H9 (cell line): ENCODE data around the gene ECSIT. TPM values are rescaled to one million over a fixed set of nuclear protein-coding genes. Genes with fewer than 3 reads are reported as not detected.

Experiments used
- DNase-seq: peaks from one replicate; pipeline ENCODE4 v3.0.0-alpha.2; 2017
- H2AFZ ChIP-seq: one replicate; pipeline ENCODE4 v1.6.1; 2013; ENCODE audit warnings: mild to moderate bottlenecking, low read length, control low read depth, moderate library complexity
- H2AK5ac ChIP-seq: 2 replicates; pipeline ENCODE4 v1.6.1; 2013; ENCODE audit warnings: low read length, control low read depth, mixed read lengths; ENCODE audit not compliant: insufficient read length
- H2BK120ac ChIP-seq: one replicate; pipeline ENCODE4 v1.6.1; 2013; ENCODE audit warnings: low read depth, mild to moderate bottlenecking, low read length, control low read depth, inconsistent platforms; ENCODE audit not compliant: poor library complexity, severe bottlenecking
- H2BK12ac ChIP-seq: 2 replicates; pipeline ENCODE4 v1.6.1; 2013; ENCODE audit warnings: low read length, control low read depth, mixed read lengths, low read depth; ENCODE audit not compliant: insufficient read length
- H2BK15ac ChIP-seq: 2 replicates; pipeline ENCODE4 v1.6.1; 2013; ENCODE audit warnings: low read depth, low read length, control low read depth
- H2BK20ac ChIP-seq: one replicate; pipeline ENCODE4 v1.6.1; 2013; ENCODE audit warnings: low read depth, mild to moderate bottlenecking, low read length, control low read depth, inconsistent platforms; ENCODE audit not compliant: poor library complexity, severe bottlenecking
- H2BK5ac ChIP-seq: 2 replicates; pipeline ENCODE4 v1.6.1; 2013; ENCODE audit warnings: low read length, control low read depth, mixed read lengths; ENCODE audit not compliant: insufficient read length
- H3K14ac ChIP-seq: 2 replicates; pipeline ENCODE4 v1.6.1; 2013; ENCODE audit warnings: low read length, control low read depth; ENCODE audit not compliant: insufficient read depth
- H3K18ac ChIP-seq: 2 replicates; pipeline ENCODE4 v1.6.1; 2013; ENCODE audit warnings: low read depth, mild to moderate bottlenecking, mixed read lengths, low read length, control low read depth; ENCODE audit not compliant: insufficient read length
- H3K23ac ChIP-seq: 2 replicates; pipeline ENCODE4 v1.6.1; 2013; ENCODE audit warnings: low read length, control low read depth, mixed read lengths, low read depth; ENCODE audit not compliant: insufficient read length
- H3K23me2 ChIP-seq: 2 replicates; pipeline ENCODE4 v1.6.1; 2013; ENCODE audit warnings: low read depth, mild to moderate bottlenecking, mixed read lengths, low read length, control low read depth; ENCODE audit not compliant: insufficient read length, poor library complexity, severe bottlenecking
- H3K27ac ChIP-seq: 2 replicates; pipeline ENCODE4 v1.5.1; 2013; ENCODE audit warnings: low read length, control low read depth, mixed read lengths, low read depth; ENCODE audit not compliant: insufficient read length
- H3K27me3 ChIP-seq: 2 replicates; pipeline ENCODE4 v1.6.1; 2013; ENCODE audit warnings: low read length, control low read depth, inconsistent platforms; ENCODE audit not compliant: insufficient read depth
- H3K4ac ChIP-seq: 2 replicates; pipeline ENCODE4 v1.6.1; 2013; ENCODE audit warnings: low read depth, mild to moderate bottlenecking, control low read depth, inconsistent platforms, low read length, moderate library complexity
- H3K4me1 ChIP-seq: 2 replicates; pipeline ENCODE4 v1.6.1; 2013; ENCODE audit warnings: low read length, control low read depth, inconsistent platforms; ENCODE audit not compliant: insufficient read depth
- H3K4me2 ChIP-seq: 2 replicates; pipeline ENCODE4 v1.6.1; 2013; ENCODE audit warnings: low read length, control low read depth, mixed read lengths; ENCODE audit not compliant: insufficient read length, insufficient read depth
- H3K56ac ChIP-seq: 2 replicates; pipeline ENCODE4 v1.6.1; 2013; ENCODE audit warnings: low read depth, mild to moderate bottlenecking, mixed read lengths, low read length, control low read depth; ENCODE audit not compliant: insufficient read length
- H3K79me1 ChIP-seq: 2 replicates; pipeline ENCODE4 v1.6.1; 2013; ENCODE audit warnings: low read depth, mild to moderate bottlenecking, moderate library complexity, low read length, control low read depth, inconsistent platforms; ENCODE audit not compliant: insufficient read depth, poor library complexity, severe bottlenecking
- H3K79me2 ChIP-seq: 2 replicates; pipeline ENCODE4 v1.6.1; 2013; ENCODE audit warnings: low read length, control low read depth, inconsistent platforms; ENCODE audit not compliant: insufficient read depth
- H3K9ac ChIP-seq: 2 replicates; pipeline ENCODE4 v1.6.1; 2013; ENCODE audit warnings: low read length, control low read depth, mixed read lengths; ENCODE audit not compliant: insufficient read length; ENCODE audit errors: extremely low read depth
- H3K9me3 ChIP-seq: one replicate; pipeline ENCODE4 v1.6.1; 2013; ENCODE audit warnings: low read depth, low read length, inconsistent platforms; ENCODE audit not compliant: control insufficient read depth
- H3T11ph ChIP-seq: one replicate; pipeline ENCODE4 v1.6.1; 2013; ENCODE audit warnings: mild to moderate bottlenecking, low read length, control low read depth, inconsistent platforms
- H4K20me1 ChIP-seq: one replicate; pipeline ENCODE4 v1.6.1; 2013; ENCODE audit not compliant: control insufficient read depth, insufficient read length, insufficient read depth
- H4K5ac ChIP-seq: 2 replicates; pipeline ENCODE4 v1.6.1; 2013; ENCODE audit warnings: low read depth, mild to moderate bottlenecking, mixed read lengths, low read length, control low read depth; ENCODE audit not compliant: insufficient read length
- H4K8ac ChIP-seq: replicated peaks from 2 replicates; pipeline ENCODE4 v1.6.1; 2013; ENCODE audit warnings: low read length, control low read depth, mixed read lengths, low read depth; ENCODE audit not compliant: insufficient read length
- H4K91ac ChIP-seq: 2 replicates; pipeline ENCODE4 v1.6.1; 2013; ENCODE audit warnings: low read depth, mild to moderate bottlenecking, moderate library complexity, mixed read lengths, low read length, control low read depth; ENCODE audit not compliant: insufficient read length
- H3K27ac Mint-ChIP-seq, 3 experiments: 2 replicates in 2 of 3; 3 replicates in 1 of 3; pipeline ENCODE4 v1.8.0; 2020 to 2021; ENCODE audit warnings: mixed read lengths in 3 of 3, mild to moderate bottlenecking in 1 of 3, moderate library complexity in 1 of 3
- H3K27me3 Mint-ChIP-seq: 2 replicates; pipeline ENCODE4 v1.8.0; 2021; ENCODE audit warnings: low read depth, mild to moderate bottlenecking, moderate library complexity, mixed read lengths
- H3K36me3 Mint-ChIP-seq, 3 experiments: 2 replicates in 2 of 3; 3 replicates in 1 of 3; pipeline ENCODE4 v1.8.0; 2020 to 2021; ENCODE audit warnings: low read depth in 3 of 3, mixed read lengths in 3 of 3; ENCODE audit not compliant: insufficient read depth in 1 of 3
- H3K4me1 Mint-ChIP-seq, 2 experiments: 2 replicates each; pipeline ENCODE4 v1.8.0; 2020; ENCODE audit warnings: mixed read lengths in 2 of 2
- H3K4me3 Mint-ChIP-seq, 2 experiments: 2 replicates in 1 of 2; 3 replicates in 1 of 2; pipeline ENCODE4 v1.8.0; 2020 to 2021; ENCODE audit warnings: mild to moderate bottlenecking in 2 of 2, mixed read lengths in 2 of 2, moderate library complexity in 1 of 2
- H3K9me3 Mint-ChIP-seq, 2 experiments: 2 replicates in 1 of 2; 3 replicates in 1 of 2; pipeline ENCODE4 v1.8.0; 2020; ENCODE audit warnings: mild to moderate bottlenecking in 2 of 2, mixed read lengths in 2 of 2, moderate library complexity in 1 of 2
- WGBS: extraction: QIAGEN DNeasy Blood & Tissue Kit; methylation state at CpG from one replicate; pipeline ENCODE4 v1.1.7; 2013; ENCODE audit warnings: missing lambda C conversion rate, low lambda C conversion rate, mixed read lengths; ENCODE audit not compliant: insufficient read length; ENCODE audit errors: extremely low coverage; 5-methylcytosine and 5-hydroxymethylcytosine counted together
- total RNA-seq: library from RNA; stranded (reverse); gene quantifications from 2 replicates; pipeline ENCODE4 v1.2.1, GENCODE V29; 2021
- TF ChIP-seq, protein P1 (sequence below): fragments of 200-600 bp; sonication (generic); conservative IDR thresholded peaks from 3 replicates; pipeline ENCODE4 v1.8.0; 2021; ENCODE audit warnings: antibody characterized with exemption, mild to moderate bottlenecking

The ECSIT gene
- total RNA-seq, 1 experiment from 2014 or later = 42.4 TPM

DNA sequence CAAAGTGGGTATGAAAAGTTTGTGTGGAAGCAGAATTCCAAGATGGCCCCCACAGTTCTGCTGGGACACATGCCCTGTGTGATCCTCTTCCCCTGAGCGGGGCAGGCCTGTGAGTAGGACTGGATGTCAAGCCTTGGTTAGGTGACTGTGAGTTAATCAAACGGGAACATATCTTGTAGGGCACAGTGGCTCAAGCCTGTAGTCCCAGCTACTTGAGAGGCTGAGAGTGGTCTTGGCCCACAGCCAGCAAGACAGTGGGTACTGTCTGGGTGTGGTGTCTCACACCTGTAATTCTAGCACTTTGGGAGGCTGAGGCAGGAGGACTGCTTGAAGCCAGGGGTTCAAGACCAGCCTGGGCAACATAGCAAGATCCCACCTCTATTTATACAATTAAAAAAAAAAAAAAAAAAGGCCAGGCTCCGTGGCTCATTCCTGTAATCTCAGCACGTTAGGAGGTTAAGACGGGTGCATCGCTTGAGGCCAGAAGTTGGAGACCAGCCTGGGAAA lies 29.7 kb downstream of the ECSIT start:
- H3K27me3 Mint-ChIP-seq = no peaks in the 10 kb centered on the region
- DNase-seq = no peak
- WGBS = no CpG with 5 or more reads among the region's 6 CpGs

More for the DNA sequence above, 29.7 kb downstream of the ECSIT start:
- no peak overlapping the region for H2BK5ac ChIP-seq
- no peak overlapping the region for H3K23ac ChIP-seq
- H3K18ac ChIP-seq = no peak overlapping the region
- H2BK12ac ChIP-seq = no peak overlapping the region
- H3K27ac Mint-ChIP-seq = no peak overlapping the region
- H3K56ac ChIP-seq = no peak overlapping the region
- no peaks in the 10 kb centered on the region for H3K9me3 ChIP-seq
- H3K27me3 ChIP-seq = no peaks in the 10 kb centered on the region
- H3K36me3 Mint-ChIP-seq = peaks cover 2 to 13% (median 8%) of the 10 kb centered on the region in 3 experiments; a peak in 4 of 7 replicates
- no peak overlapping the region for H3K14ac ChIP-seq
- no peak overlapping the region for H3K4me2 ChIP-seq
- no peaks in the 10 kb centered on the region for H3K4me1 ChIP-seq
- H3K9me3 Mint-ChIP-seq = no peaks in the 10 kb centered on the region
- H2BK15ac ChIP-seq = no peak overlapping the region
- no peaks in the 10 kb centered on the region for H3K79me1 ChIP-seq
- no peak overlapping the region for H4K8ac ChIP-seq
- no peak overlapping the region for H2AFZ ChIP-seq
- TF ChIP-seq, protein P1, sequence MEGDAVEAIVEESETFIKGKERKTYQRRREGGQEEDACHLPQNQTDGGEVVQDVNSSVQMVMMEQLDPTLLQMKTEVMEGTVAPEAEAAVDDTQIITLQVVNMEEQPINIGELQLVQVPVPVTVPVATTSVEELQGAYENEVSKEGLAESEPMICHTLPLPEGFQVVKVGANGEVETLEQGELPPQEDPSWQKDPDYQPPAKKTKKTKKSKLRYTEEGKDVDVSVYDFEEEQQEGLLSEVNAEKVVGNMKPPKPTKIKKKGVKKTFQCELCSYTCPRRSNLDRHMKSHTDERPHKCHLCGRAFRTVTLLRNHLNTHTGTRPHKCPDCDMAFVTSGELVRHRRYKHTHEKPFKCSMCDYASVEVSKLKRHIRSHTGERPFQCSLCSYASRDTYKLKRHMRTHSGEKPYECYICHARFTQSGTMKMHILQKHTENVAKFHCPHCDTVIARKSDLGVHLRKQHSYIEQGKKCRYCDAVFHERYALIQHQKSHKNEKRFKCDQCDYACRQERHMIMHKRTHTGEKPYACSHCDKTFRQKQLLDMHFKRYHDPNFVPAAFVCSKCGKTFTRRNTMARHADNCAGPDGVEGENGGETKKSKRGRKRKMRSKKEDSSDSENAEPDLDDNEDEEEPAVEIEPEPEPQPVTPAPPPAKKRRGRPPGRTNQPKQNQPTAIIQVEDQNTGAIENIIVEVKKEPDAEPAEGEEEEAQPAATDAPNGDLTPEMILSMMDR = no peak
- no peak overlapping the region for H3K9ac ChIP-seq
- no peak overlapping the region for H4K5ac ChIP-seq
- no peaks in the 10 kb centered on the region for H3K79me2 ChIP-seq
- H4K91ac ChIP-seq = no peak overlapping the region
- H3K4ac ChIP-seq = no peak overlapping the region
- H3K27ac ChIP-seq = no peak overlapping the region
- H3K4me3 Mint-ChIP-seq = no peak overlapping the region
- no peak overlapping the region for H2BK20ac ChIP-seq
- no peak overlapping the region for H2BK120ac ChIP-seq
- no peak overlapping the region for H3T11ph ChIP-seq
- H2AK5ac ChIP-seq = no peak overlapping the region
- H3K4me1 Mint-ChIP-seq = peaks cover under 1% of the 10 kb centered on the region in 2 experiments; a peak in 3 of 4 replicates
- H4K20me1 ChIP-seq = no peaks in the 10 kb centered on the region
- peaks cover 3% of the 10 kb centered on the region for H3K23me2 ChIP-seq
